Left cardiac atrium (tissue), 4 donors: Measurements from ENCODE around the gene USP48. TPM values are rescaled to one million over a fixed set of nuclear protein-coding genes. Genes with fewer than 3 reads are reported as not detected.

Experiments used
- ATAC-seq, 2 donors: fragments of 200-7000 bp; cut with Tn5 transposase; one replicate each; pipeline ENCODE4 v1.9.1; 2020; ENCODE audit warnings: mild to moderate bottlenecking in 2 of 2, moderate library complexity in 2 of 2
- DNase-seq: peaks from one replicate; pipeline ENCODE4 v3.0.0-alpha.2; 2020
- intact Hi-C, 2 donors: fragments of 100-400 bp; cut with DNase I; formaldehyde crosslinking; loops; one replicate each; pipeline versions ENCODE4 v1.14.1 to v1.15.1; 2022 to 2023
- total RNA-seq, 2 donors: library from RNA; stranded (reverse); fragmentation: NEBNext Ultra II Directional; extraction: Animal tissue kit (Norgen Biotek cat#: 25700); gene quantifications; one replicate each; pipeline ENCODE4 v1.2.1, GENCODE V29; 2021
- donor health status: DM: no; HTN: yes; CAD: no.
- donor health status: DM: no; HTN: yes; CAD: no; lungs with severe emphysema.
- donor health status: DM: yes; HTN: yes; CAD: no.
- donor health status: Dilated cardiomyopathy.

The USP48 gene
- total RNA-seq, 2 donors from 2014 or later, result 41.1 to 41.3 TPM

DNA sequence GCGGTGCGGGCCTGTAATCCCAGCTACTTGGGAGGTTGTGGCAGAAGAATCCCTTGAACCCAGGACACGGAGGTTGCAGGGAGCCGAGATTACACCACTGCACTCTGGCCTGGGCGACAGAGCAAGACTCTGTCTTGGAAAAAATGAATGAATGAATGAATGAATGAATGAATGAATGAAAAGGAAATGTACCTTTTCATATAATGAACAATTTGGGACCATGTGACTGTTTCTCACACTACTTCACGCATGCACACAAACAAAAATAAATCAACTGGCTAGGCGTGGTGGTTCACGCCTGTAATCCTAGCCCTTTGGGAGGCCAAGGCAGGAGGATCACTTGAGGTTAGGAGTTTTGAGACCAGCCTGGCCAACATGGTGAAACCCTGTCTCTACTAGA, 24.3 kb downstream of the USP48 start:
- intact Hi-C loops, result no loop called here
- DNase-seq, result no peak
- ATAC-seq, result no peak

DNA sequence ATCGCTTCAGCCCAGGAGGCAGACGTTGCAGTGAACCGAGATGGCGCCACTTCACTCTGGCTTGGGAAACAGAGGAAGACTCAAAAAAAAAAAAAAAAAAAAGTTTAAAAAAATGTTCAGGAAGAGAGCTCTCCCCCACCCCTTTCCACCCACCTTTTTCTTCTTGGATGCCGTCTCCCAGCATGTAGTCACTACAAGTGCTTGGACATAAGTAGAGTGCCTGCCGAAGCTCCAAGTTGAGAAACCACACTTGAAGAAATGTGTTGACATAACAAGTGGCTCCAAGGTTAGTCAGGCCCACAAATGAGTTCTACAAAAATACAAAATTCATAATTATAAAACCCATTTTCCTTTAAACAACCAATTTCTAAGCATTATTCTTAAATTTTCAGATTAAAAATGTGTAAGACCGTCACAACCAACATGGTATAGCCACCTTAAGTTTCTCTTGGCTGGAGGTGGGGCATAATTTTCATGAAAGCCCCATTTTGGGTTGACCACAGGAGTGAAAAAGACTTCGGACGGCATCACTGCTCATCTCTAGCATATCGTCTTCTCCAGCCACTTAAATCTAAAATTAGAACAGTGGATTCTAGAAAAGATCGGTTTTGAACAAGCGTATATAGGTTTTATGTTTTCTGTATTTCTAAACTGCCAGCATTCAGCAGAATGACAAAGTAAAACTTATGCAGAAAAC, 26.4 kb downstream of the USP48 start:
- ATAC-seq (no peak), DNase-seq (no peak)
- intact Hi-C loops, result no loop called here

DNA sequence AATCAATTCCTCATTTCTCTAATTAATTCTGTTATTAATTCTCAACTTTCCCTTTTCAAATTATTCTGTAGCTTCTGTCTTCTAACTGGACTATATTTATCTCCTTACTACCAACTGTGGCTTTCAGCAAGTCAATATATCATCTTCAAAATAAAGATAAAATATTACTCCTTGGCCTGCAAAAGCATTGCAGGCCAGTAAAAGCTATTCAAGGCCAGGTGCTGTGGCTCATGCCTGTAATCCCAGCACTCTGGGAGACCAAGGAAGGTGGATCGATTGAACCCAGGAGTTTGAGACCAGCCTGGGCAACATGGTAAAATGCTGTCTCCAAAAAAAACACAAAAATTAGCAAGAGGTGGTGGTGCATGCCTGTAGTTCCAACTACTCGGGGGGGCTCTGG, 27.9 kb downstream of the USP48 start:
- DNase-seq (no peak), ATAC-seq (no peak)

GRCh38 chr1:21754583-21754982, 28.4 kb downstream of the USP48 start:
- intact Hi-C loops, result no loop called here
- ATAC-seq, result no peak
- no peak for DNase-seq

More for the DNA sequence above, 27.9 kb downstream of the USP48 start:
- intact Hi-C loops, result no loop called here

DNA sequence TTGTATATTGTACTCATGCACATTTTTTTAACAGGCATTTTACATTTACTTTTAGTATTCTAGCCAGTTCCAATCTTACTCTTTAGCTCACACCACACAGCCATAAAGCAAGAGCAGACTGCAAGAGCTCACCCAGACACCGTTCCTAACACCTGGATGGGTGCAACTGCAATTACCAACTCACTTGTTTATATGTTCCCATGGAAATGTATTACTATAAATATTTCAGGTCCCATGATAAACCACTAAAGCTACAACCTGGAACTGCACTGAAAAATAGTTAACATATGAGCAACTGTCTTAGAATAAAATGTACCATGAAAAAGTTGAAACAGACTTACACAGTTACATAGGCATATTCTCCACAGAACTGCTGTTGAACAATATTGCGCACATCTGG, 30.8 kb downstream of the USP48 start:
- ATAC-seq (no peak), DNase-seq (no peak)
- intact Hi-C loops, result no loop called here

GRCh38 chr1:21751281-21751680, 31.7 kb downstream of the USP48 start:
- intact Hi-C loops, result no loop called here
- DNase-seq, result no peak
- no peak for ATAC-seq

GRCh38 chr1:21750841-21751240, 32.1 kb downstream of the USP48 start:
- DNase-seq (no peak), ATAC-seq (no peak)
- intact Hi-C loops, result no loop called here

- intact Hi-C loops, result no loop called here
- ATAC-seq, result no peak
Measured at GRCh38 chr1:21749859-21750468, 33.0 kb downstream of the USP48 start.

DNA sequence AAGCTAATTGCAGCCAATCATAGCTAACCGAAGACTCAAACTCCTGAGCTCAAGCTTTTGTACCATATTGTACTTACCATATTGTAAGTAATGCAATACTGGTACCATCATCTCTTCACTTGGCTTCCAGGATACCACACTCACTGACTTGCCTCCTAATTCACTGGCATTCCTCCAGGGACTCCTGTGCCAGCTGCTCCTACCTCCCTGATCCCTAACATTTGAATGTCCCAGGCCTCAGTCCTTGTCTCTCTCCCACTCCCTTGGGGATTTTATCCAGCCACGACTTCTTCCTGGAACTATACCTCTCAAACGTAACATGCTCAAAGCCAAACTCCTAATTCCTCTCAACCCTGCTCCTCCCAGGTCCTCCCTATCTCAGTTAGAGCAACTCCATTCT, 33.8 kb downstream of the USP48 start:
- intact Hi-C loops, result no loop called here
- ATAC-seq (peak in 1 of 2 donors; percentile 39), DNase-seq (no peak)

More at GRCh38 chr1:21749859-21750468, 33.0 kb downstream of the USP48 start:
- DNase-seq, result no peak

DNA sequence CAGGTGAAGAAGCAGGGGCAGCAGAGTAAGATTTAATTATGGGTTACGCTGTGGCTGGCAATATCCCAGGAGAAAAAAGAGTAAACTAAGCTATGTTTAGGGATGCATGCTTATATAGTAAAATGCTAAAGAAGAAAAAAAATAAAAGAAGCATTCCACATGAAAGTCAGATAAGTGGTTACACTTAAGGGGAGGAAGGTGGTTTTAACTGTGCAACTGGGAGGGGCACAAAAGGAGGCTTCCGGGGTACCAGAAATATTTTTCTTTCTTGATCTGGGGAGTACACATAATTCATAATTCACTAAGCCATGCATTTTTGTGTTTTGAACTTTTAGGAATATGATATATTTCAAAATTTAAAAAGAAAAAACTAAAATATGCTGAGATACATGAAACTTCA, 39.5 kb downstream of the USP48 start:
- intact Hi-C loops, result no loop called here
- no peak for ATAC-seq
- no peak for DNase-seq

DNA sequence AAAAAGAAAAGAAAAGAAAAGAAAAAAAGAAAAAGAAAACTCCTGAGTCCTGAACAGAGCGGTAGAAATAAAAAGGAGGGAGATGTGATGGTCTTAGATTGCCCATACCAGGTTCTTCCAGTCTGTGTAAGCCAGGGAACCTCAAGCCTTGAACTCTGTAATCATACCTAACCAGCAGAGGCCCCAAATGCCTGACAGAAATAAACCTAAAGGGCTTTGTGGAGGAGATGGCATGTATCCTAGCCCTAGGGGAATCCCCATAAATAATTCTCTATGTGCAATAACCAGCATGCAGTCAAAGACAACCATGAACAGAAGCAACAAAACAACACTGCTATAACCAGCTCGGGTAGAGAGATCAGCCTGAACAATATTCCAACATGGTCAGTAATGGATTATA, 40.4 kb downstream of the USP48 start:
- ATAC-seq (no peak), DNase-seq (no peak)
- intact Hi-C loops, result no loop called here

GRCh38 chr1:21741206-21741605, 41.7 kb downstream of the USP48 start:
- intact Hi-C loops, result no loop called here
- ATAC-seq, result no peak
- no peak for DNase-seq

DNA sequence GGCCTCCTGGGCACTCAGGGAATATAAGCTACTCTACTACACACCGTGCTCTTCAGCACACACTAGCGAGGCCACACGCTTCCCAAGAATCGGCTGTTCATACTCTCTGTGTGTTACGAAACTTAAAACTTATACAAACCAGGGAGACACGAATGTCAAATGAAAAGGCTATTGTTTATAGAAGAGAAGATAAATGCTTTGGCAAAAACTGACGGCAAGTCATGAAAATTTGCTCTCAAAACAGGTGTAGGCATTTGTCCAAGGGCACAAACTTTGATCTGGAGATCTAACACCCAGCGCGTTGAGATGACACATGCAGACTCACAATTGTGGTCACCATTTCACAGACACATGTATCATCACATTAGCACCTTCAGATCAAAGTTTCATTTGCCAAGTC, 46.1 kb downstream of the USP48 start:
- DNase-seq, result no peak
- intact Hi-C loops, result no loop called here
- no peak for ATAC-seq

GRCh38 chr1:21736011-21736410, 46.9 kb downstream of the USP48 start:
- intact Hi-C loops, result no loop called here
- ATAC-seq, result no peak

GRCh38 chr1:21734526-21734925, 48.4 kb downstream of the USP48 start:
- ATAC-seq (no peak), DNase-seq (no peak)

More at GRCh38 chr1:21736011-21736410, 46.9 kb downstream of the USP48 start:
- no peak for DNase-seq

GRCh38 chr1:21732664-21733063, 50.3 kb downstream of the USP48 start:
- ATAC-seq (no peak), DNase-seq (no peak)
- intact Hi-C loops, result no loop called here

More at GRCh38 chr1:21734526-21734925, 48.4 kb downstream of the USP48 start:
- intact Hi-C loops, result no loop called here

DNA sequence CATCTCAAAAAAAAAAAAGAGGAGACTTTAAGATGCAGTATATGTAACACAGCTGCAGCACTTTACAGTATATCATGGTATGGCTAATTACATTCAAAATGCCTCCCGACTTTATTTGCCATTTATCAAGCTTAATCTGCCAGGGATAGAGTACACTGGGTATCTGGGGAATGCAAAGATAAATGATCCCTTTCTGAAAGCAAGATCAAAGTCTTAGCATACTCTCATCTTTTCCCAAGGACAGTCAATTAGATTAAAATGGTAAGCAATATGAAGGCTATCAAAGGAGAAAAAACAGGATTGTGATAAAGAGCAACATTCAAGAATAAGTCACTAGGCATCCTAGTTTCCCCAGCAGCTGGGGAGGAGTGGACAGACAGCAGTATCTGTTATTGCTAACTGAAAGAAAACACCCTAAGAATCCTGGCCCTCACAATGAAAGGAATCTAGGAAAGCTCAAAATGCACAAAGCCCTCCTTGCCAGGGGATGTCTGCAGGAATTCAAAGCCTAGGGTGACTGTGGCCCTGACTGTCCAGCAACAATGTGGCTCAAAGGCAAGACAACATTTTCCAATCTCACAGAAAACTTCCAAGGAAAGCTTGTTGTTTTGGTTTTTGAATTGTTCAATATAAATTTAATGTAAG, 57.1 kb downstream of the USP48 start:
- intact Hi-C loops, result no loop called here
- no peak for DNase-seq
- no peak for ATAC-seq

- intact Hi-C loops, result no loop called here
- no peak for ATAC-seq
- no peak for DNase-seq
Measured at GRCh38 chr1:21724570-21724969, 58.4 kb downstream of the USP48 start.

GRCh38 chr1:21724098-21724497, 58.9 kb downstream of the USP48 start:
- intact Hi-C loops, result no loop called here
- no peak for ATAC-seq

DNA sequence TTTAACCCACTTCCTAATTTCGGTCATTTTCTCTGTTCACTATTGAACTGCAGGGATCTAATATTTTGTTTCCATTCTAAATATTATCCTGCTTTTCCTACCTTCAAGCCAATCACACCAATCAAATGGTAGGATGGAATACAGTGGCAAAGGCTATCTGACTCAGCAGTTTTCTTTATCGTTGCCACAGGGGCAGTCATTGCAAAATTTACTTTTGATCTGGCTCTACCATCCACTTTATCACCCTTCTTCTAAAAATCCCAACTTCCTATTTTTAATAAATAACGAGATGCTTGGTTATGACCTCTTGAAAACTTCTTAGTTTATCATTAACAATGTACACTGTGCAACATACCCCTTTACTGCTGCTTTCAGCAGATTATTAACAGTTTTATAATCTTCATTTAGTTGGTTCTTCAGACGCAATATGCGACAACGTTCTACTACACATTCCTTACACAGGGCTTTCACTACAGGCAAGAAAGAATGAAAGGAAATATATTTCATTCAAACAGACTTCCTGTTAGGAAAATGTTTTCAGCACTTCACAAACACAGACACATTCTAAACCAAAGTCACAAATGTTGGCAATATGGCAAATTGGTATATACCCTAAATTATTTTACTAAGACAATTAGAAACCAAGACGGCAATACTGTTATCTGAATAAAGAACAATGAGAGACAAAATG, 61.5 kb downstream of the USP48 start:
- ATAC-seq, result no peak
- intact Hi-C loops, result no loop called here
- no peak for DNase-seq

More at GRCh38 chr1:21724098-21724497, 58.9 kb downstream of the USP48 start:
- no peak for DNase-seq
